ENCODE results near the gene TACC2. TPM values are rescaled to one million over a fixed set of nuclear protein-coding genes. Genes with fewer than 3 reads are reported as not detected.
"Not testable (repeated sequence)": the region's sequence is repeated elsewhere in the genome, so short reads cannot be mapped to it uniquely, and the experiment has no call there.

The TACC2 gene
- total and polyA plus RNA-seq, 2 donors, result 21.2 to 82.7 TPM

DNA sequence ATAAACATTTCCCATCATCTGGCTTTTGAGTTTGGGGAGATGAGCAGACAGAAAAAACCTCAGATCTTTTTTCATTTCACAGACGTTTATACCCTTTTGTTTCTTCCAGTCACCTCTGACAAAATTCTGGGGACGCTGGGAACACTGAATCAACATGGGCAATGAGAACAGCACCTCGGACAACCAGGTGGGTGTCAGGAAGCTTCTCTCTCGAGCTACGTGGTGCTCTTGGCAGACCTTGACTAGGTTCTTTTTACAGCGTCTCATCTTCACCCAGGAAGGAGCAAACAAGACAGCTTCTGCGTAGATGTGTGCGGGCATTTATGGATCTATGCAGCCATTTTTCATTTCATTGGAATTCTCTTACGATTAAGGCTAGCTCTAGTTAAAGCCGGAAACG lies 32.9 kb downstream of the TACC2 start:
- H3K36me3 ChIP-seq (ENCODE audit: insufficient read depth), result no peaks in the 10 kb centered on the region
- H3K4me1 ChIP-seq (ENCODE audit: insufficient read depth), result no peaks in the 10 kb centered on the region
- no peak for DNase-seq (ENCODE audit: extremely low spot score)
- 49% methylated on average over 11 of the region's 11 CpGs for WGBS
- H3K27ac ChIP-seq (ENCODE audit: low read depth), result no peak overlapping the region
- H3K4me3 ChIP-seq (ENCODE audit: low read depth, low read length), result no peak overlapping the region

DNA sequence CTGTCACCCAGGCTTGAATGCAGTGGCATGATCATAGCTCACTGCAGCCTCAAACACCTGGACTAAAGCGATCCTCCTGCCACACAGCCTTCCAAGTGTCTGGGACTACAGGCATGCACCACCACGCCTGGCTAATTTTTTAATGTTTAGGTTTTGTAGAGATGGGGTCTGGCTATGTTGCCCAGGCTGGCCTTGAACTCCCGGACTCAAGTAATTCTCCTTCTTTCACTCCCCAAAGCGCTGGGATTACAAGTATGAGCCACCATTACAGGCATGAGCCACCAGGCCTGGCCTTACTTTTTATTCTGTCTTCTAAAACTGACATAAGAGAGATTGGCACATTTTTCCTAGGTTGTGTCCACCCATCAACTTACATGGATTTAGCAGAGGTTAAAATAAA lies 33.3 kb downstream of the TACC2 start:
- H3K27ac ChIP-seq (ENCODE audit: low read depth), result no peak overlapping the region
- WGBS, result 83% methylated on average over 4 of the region's 4 CpGs
- no peak overlapping the region for H3K4me3 ChIP-seq (ENCODE audit: low read depth, low read length)
- DNase-seq (ENCODE audit: extremely low spot score), result no peak
- no peaks in the 10 kb centered on the region for H3K36me3 ChIP-seq (ENCODE audit: insufficient read depth)
- H3K4me1 ChIP-seq (ENCODE audit: insufficient read depth), result no peaks in the 10 kb centered on the region

DNA sequence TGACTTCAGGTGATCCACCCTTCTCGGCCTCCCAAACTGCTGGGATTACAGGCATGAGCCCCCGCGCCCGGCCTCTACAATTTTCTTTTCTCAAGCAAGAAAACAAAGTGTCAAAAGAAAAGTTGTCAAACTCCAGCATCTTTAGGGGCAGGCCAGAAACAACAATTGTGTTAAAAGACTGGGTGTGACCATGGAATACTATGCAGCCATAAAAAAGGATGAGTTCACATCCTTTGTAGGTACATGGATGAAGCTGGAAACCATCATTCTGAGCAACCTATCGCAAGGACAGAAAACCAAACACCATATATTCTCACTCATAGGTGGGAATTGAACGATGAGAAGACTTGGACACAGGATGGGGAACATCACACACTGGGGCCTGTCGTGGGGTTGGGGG lies 34.3 kb downstream of the TACC2 start:
- not testable (repeated sequence) for H3K4me1 ChIP-seq (ENCODE audit: insufficient read depth); H3K4me3 ChIP-seq (ENCODE audit: low read depth, low read length); H3K36me3 ChIP-seq (ENCODE audit: insufficient read depth); H3K27ac ChIP-seq (ENCODE audit: low read depth); DNase-seq (ENCODE audit: extremely low spot score)
- 98% methylated on average over 7 of the region's 7 CpGs for WGBS

DNA sequence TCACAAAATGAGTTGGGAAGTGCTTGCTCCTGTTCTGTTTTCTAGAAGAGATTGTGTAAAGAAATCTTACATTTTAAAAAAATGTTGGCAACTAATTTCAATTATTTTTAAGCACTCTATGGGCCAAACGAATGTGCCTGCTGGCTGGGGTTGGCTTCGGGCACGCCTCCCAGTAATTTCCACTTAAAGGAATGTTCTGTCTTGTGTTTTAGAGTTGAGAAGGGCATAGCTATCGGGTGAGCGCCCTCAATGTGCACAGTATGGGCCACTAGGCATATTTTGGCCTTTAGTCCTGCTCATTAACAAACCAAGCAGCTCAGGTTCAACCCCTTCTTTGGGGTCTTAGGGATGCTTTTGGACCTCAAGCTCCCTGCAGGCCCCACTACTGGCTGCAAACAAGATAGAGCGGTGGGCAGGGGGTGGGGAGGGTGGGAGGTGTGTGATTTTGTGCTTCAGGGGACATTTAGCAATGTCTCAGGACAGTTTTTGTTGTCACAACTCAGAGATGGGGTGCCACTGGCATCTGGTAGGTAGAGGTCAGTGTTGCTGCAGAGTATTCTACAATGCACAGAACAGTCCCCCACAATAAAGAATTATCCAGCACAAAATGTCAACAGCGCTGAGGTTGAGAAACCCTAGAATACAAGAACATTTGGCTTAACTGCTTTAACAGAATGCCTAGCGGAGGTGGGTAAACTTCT lies 40.7 kb downstream of the TACC2 start:
- WGBS, result 69% methylated on average over 8 of the region's 8 CpGs
- H3K4me3 ChIP-seq (ENCODE audit: low read depth, low read length), result no peak overlapping the region
- H3K4me1 ChIP-seq (ENCODE audit: insufficient read depth), result no peaks in the 10 kb centered on the region
- DNase-seq (ENCODE audit: extremely low spot score), result no peak
- no peak overlapping the region for H3K27ac ChIP-seq (ENCODE audit: low read depth)
- H3K36me3 ChIP-seq (ENCODE audit: insufficient read depth), result no peaks in the 10 kb centered on the region

DNA sequence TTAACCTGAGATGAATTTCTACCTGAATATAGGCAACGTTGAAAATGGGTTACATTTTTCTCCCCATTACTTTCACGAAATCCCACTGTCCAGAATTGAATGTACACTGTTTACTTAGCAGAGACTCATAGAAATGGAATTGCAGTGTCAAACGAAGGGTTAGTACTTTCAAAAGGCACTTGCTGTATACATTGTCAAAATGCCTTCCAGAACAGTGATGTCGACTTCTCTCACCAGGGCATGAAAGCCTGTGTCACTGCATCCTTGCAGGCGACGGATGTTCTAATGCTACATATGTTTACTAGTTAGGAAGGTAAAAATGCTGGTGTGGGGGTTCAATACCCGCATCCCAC lies 41.2 kb downstream of the TACC2 start:
- no peaks in the 10 kb centered on the region for H3K4me1 ChIP-seq (ENCODE audit: insufficient read depth)
- H3K4me3 ChIP-seq (ENCODE audit: low read depth, low read length), result no peak overlapping the region
- no peak for DNase-seq (ENCODE audit: extremely low spot score)
- 81% methylated on average over 7 of the region's 7 CpGs for WGBS
- no peaks in the 10 kb centered on the region for H3K36me3 ChIP-seq (ENCODE audit: insufficient read depth)
- H3K27ac ChIP-seq (ENCODE audit: low read depth), result no peak overlapping the region

DNA sequence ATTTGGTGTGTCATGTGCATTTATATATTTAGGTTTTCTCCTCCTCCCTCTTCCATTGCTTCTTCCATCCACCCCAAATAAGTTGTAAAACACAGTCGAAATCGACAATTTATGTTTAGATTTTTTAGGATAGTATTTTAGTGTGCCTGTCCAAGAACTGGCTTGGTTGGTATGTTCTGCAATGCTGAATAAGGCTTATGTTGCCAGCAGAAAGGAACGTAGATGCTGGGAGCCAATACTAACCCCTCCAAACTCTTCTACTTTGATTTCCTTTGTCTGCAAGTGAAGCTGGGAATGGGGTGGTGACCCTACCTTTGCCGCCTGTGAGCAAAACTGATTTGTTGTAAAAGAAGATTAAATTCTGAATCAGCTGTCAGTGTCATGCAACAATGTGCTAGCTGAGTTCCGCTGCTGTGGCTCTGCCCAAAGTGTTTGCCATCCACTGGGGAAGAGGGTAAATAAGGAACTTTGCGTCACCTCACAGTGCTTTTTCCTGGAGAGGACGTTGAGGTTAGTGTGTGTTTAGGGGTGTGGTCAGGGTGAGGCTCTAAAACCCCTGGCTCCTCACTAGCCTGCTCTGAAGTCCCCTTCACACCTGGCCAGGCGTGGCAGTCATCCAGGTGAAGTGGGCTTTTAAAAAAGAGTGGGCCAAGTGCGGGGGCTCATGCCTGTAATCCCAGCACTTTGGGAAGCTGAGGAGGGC lies 44.4 kb downstream of the TACC2 start:
- Histone ChIP-seq H3K4me3 (ENCODE audit: low read depth, low read length) (no peak overlapping the region), H3K36me3 (ENCODE audit: insufficient read depth) (no peaks in the 10 kb centered on the region), H3K27ac (ENCODE audit: low read depth) (no peak overlapping the region), H3K4me1 (ENCODE audit: insufficient read depth) (no peaks in the 10 kb centered on the region)
- DNase-seq (ENCODE audit: extremely low spot score), result no peak
- 65% methylated on average over 9 of the region's 9 CpGs for WGBS

DNA sequence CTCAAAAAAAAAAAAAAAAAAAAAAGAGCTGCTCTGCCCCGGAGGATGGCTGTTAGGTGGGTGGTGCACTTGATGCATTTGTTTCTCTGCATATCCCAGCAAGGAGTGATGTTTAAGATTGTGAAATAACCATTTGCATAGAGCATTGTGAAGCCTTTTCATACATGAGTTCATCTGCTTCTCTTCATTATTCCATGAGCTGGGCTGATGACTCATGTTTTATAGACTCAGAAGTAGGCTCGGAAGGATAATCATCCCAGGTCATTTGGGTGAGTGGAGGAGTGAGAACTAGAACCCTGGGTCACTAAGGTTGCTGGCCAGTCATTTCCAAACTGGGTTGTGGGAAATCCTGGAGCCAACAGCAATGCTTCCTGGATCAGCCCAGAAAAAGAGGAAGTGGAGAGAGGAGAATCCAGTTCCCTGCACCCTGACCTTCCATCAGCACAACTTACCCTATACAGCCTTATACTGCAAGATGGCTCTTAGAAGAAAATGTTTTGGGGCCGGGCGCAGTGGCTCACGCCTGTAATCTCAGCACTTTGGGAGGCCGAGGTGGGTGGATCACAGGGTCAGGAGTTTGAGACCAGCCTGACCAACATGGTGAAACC lies 45.3 kb downstream of the TACC2 start:
- no peak overlapping the region for H3K27ac ChIP-seq (ENCODE audit: low read depth)
- DNase-seq (ENCODE audit: extremely low spot score), result no peak
- no peak overlapping the region for H3K4me3 ChIP-seq (ENCODE audit: low read depth, low read length)
- no peaks in the 10 kb centered on the region for H3K4me1 ChIP-seq (ENCODE audit: insufficient read depth)
- no peaks in the 10 kb centered on the region for H3K36me3 ChIP-seq (ENCODE audit: insufficient read depth)
- WGBS, result 68% methylated on average over 6 of the region's 6 CpGs

DNA sequence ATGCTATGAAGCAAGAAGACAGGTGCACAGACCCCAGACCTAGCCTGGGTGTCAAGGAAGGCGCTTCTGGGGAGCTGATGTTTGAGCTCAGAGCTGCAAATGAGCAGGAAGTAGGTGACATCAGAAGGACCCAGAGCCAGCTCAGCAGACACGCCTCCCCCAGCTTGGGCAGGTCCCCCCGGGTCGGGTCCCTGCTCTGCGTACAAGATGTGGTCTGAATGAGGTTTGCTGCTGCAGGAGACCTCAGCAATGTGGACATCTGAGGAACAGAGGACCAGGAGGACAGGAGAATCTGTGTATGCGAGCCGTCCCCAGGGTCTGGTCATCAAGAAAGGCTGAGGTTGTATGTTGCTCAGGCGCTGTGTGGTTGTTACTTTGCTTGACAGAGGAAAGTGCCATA lies 51.8 kb downstream of the TACC2 start:
- Histone ChIP-seq H3K4me1 (ENCODE audit: insufficient read depth) (peaks cover 3% of the 10 kb centered on the region), H3K27ac (ENCODE audit: low read depth) (no peak overlapping the region), H3K4me3 (ENCODE audit: low read depth, low read length) (no peak overlapping the region), H3K36me3 (ENCODE audit: insufficient read depth) (no peaks in the 10 kb centered on the region)
- WGBS, result 80% methylated on average over 8 of the region's 8 CpGs
- DNase-seq (ENCODE audit: extremely low spot score), result no peak

DNA sequence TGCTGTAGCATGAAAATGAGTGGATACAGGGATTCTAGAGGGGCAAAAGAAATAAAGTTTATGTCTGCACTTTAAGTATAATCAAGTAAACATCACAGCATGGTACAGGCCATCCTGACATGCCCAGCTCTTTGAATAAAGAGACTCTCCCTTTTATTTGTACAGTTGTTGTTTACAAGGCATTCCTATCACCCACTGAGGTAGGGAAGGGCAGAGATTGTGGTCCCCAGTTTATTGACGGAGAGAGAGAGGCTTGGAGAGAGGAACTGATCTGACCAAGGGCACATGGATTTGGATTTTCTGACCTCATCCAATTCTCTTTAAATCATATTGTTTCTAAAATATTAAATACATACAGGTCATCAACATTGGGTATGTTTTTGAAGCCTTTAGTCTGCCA lies 53.9 kb downstream of the TACC2 start:
- Histone ChIP-seq H3K36me3 (ENCODE audit: insufficient read depth) (no peaks in the 10 kb centered on the region), H3K4me1 (ENCODE audit: insufficient read depth) (peaks cover 3% of the 10 kb centered on the region), H3K27ac (ENCODE audit: low read depth) (no peak overlapping the region), H3K4me3 (ENCODE audit: low read depth, low read length) (no peak overlapping the region)
- DNase-seq (ENCODE audit: extremely low spot score), result no peak
- WGBS, result 96% methylated on average over 1 of the region's 1 CpG

DNA sequence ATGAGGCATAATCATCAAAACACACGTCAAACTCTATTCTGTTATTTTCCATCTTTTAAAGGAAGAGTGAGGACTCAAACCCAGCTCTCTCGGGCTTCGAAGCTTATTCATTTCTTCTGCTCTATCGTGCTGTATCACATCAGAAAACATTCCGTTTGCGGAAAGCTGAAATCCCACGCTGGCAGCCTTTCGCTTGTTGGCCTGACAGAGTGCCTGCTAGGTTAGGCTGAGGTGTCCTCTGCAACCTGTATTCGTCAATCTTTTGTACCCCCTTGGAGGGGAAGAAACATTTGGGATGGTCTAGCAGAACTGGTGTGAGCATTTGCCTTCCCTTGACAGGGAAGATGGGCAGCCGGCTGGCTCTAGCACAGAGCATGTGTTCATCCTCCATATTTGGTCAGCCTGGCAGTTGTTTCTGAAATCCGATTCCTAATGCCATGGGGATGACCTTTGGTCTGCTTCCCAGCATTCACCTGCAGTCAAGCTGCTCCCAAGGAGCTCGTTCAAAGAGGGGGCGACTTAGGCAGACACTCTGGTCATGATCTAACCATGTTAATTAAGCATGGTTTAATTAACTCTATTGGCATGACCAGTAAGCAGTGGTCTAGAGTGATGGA lies 55.2 kb downstream of the TACC2 start:
- 33% methylated on average over 13 of the region's 13 CpGs for WGBS
- Histone ChIP-seq H3K4me1 (ENCODE audit: insufficient read depth) (peaks cover 3% of the 10 kb centered on the region), H3K36me3 (ENCODE audit: insufficient read depth) (no peaks in the 10 kb centered on the region), H3K27ac (ENCODE audit: low read depth) (no peak overlapping the region), H3K4me3 (ENCODE audit: low read depth, low read length) (no peak overlapping the region)
- DNase-seq (ENCODE audit: extremely low spot score), result no peak

DNA sequence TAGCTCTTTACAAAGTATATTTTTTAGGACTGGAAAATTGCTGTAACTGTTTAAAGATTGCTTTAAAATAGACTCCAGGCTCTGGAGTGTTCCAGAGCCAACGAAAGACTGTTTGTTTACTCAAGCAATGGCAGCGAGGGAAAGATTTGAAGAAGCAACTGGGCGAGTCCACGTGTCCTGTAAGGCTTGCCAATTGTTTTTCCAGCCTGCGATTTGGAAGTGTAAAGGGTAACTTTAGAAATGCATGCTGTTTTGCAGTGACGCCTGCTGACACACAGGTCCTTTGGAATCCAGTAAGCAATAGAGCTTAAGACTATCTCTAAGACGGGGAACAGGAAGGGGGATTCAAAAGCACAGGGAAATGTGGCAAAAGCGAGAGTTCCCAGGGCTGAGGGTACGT lies 55.8 kb downstream of the TACC2 start:
- Histone ChIP-seq H3K4me3 (ENCODE audit: low read depth, low read length) (no peak overlapping the region), H3K27ac (ENCODE audit: low read depth) (no peak overlapping the region), H3K36me3 (ENCODE audit: insufficient read depth) (no peaks in the 10 kb centered on the region), H3K4me1 (ENCODE audit: insufficient read depth) (peaks cover 3% of the 10 kb centered on the region)
- no peak for DNase-seq (ENCODE audit: extremely low spot score)
- WGBS, result 12% methylated on average over 9 of the region's 9 CpGs

DNA sequence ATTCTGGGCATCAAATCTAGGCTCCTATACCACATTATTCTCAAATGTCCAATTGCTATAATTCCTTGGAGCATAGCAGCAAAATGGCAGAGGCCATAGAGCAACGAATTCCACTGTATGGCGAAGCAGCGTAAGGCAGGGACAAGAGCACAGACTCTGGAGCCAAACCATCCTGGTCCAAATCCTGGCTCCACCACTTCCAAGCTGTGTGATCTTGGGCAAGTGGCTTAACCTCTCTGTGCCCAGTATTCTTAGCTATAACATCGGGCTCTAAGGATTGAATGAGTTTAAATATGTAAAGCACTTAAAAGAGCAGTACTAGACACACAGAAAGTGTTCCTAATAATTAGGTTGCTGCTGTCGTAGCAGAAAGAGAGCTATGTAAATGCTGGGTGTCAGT lies 56.2 kb downstream of the TACC2 start:
- Histone ChIP-seq H3K27ac (ENCODE audit: low read depth) (no peak overlapping the region), H3K36me3 (ENCODE audit: insufficient read depth) (no peaks in the 10 kb centered on the region), H3K4me3 (ENCODE audit: low read depth, low read length) (no peak overlapping the region), H3K4me1 (ENCODE audit: insufficient read depth) (peaks cover 3% of the 10 kb centered on the region)
- 73% methylated on average over 5 of the region's 5 CpGs for WGBS
- DNase-seq (ENCODE audit: extremely low spot score), result no peak

DNA sequence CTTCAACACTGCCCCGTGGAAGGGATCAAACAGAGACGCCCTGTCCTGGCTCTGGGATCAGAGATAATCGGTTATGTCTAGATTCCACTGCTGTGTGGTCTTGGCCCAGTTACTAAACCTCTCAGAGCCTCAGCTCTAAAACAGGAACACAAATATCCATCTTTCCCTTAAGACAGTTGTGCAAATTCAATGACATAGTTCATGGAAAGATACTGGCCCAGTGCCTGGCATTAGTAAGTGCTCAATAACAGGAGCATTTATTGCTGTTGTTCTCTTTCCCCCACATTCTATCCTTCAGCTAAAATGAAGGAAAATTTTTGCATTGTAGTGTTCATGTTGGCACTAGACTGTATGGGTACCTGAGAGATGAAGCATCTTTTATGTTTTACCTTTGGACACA lies 58.6 kb downstream of the TACC2 start:
- H3K27ac ChIP-seq (ENCODE audit: low read depth), result no peak overlapping the region
- H3K36me3 ChIP-seq (ENCODE audit: insufficient read depth), result no peaks in the 10 kb centered on the region
- peaks cover 2% of the 10 kb centered on the region for H3K4me1 ChIP-seq (ENCODE audit: insufficient read depth)
- H3K4me3 ChIP-seq (ENCODE audit: low read depth, low read length), result no peak overlapping the region
- no peak for DNase-seq (ENCODE audit: extremely low spot score)
- WGBS, result 57% methylated on average over 3 of the region's 3 CpGs

DNA sequence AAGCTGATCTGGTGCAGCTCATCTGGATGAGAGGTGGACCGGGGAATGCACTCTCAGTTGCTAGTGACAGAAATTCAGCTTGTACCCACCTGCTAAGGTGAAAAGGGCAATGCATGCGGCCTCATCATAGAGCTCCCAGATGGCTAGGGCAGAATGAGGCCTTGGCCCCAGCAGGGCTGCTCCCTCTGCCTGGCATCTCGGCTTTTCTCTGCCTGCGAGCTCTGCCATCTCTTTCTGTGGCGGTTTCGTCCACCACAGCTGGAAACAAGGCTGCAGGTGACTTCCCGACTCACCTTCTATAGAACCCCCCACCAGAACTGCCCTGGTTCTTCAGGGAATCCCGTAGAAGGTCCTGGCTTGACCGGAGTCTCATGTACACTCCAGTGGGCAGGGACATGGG lies 60.1 kb downstream of the TACC2 start:
- no peak for DNase-seq (ENCODE audit: extremely low spot score)
- no peak overlapping the region for H3K27ac ChIP-seq (ENCODE audit: low read depth)
- H3K4me1 ChIP-seq (ENCODE audit: insufficient read depth), result peaks cover 1% of the 10 kb centered on the region
- WGBS, result 92% methylated on average over 9 of the region's 9 CpGs
- no peak overlapping the region for H3K4me3 ChIP-seq (ENCODE audit: low read depth, low read length)
- no peaks in the 10 kb centered on the region for H3K36me3 ChIP-seq (ENCODE audit: insufficient read depth)
